A172 (cell line): ENCODE measurements around the gene GRB10. TPM values are rescaled to one million over a fixed set of nuclear protein-coding genes. Genes with fewer than 3 reads are reported as not detected.
A peak's percentile ranks its signal among the peaks of the same experiment; 100 is the strongest.

Experiments used
- DNase-seq: peaks from one replicate; pipeline ENCODE4 v3.0.0-alpha.2; 2015; ENCODE audit warnings: low spot score
- total RNA-seq: library from RNA; depleted of rRNA; stranded (reverse); fragments of >200 nt; shearing (Covaris generic); gene quantifications from 2 replicates; pipeline ENCODE4 v1.2.3, GENCODE V29; 2014; rRNA removed

GRB10 gene
- 21.4 and 23.1 TPM in 2 replicates for total RNA-seq

DNA sequence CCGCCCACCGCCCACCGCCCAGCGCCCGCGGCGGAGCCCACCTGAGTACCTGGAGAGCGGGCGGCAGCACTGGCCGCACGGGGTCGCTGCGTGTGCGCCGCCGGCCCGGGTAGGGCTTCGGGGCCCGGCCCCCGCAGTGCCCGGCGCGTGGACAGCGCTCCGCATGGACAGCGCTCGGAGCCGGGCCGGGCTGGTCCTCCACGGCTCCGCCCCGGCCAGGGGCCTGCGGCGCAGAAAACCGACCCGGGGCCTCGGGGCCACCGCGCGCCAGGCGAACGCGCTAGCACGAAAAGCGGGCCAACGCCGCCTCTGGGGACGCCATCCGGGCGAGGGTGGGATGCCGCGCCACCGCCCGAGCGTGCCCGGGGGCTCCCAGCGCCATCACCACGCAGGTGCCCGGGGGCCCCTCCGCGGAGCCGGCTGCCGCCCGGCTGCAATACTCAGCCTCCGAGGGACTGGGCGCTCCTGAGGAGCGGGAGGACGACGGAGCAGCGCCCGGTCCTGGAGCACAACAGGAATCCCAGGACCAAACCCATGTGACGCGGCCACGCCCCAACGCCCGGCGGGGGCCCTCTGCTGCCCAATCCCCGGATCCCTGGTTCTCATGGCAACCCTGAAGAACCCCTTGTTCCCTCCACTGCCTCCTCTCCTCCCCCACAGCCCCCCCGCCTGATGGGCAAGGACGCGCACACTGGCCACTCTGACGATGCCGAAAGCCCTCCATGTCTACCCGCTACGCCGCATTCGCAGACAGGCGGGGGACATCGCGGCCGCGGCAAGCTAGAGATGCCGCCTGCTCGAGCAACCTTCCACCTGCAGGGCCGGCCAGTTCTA lies at the start of gene GRB10:
Gene GRB10, minus strand, starts transcription at position 522 of the 834 bp plus-strand sequence. CDS start 50,574 bp downstream, outside the sequence.
- no peak for DNase-seq

DNA sequence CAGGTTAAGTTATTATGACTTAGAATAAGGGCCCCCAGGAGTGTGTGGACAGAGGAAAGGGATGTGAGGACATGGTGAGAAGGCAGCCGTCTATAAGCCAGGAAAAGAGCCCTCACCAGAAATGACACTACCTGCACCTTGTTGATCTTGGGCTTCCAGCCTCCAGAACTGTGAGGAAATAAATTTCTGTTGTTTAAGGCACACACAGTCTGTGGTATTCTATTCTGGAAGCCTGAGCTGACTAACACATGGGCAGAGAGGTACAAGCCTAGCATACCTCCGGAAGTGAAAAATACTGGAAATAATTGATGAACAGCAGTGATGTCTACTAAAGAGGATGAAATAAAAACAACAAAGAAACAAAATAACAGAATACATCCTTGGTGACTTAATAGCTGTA lies 46.1 kb upstream of the GRB10 start:
- no peak for DNase-seq

DNA sequence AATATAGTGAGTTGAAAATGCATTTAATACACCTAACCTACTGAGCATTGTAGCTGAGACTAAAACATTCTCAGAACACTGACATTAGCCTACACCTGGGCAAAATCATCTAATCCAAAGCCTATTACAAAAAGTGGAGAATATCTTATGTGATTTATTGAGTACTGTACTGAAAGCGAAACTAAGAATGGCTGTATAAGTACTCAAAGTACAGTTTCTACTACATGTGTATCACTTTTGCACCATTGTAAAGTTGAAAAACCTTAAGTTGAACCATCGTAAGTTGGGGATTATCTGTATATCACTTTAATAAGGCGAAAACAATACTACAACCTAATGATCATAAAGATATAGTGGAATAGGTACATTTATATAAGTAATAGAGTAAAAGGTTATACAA lies 45.4 kb upstream of the GRB10 start:
- DNase-seq = no peak

DNA sequence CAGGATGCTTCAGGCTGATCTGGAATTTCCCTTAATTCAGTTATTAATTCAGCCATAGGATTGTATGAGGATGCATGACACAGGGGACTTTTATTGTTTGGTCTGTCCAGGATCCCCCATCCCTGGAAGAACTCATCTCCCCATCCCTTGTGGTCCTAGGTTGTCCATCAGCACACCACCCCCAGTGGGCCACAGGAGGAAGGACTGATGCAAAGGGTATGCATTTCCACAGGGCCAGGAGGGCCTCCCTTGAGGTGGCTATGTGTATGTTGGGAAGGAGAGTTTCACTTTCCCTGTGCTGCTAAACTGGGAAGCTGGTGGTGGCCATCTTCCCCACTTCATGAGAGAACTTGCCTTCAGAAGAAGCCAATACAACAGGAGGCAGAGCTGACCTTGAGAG lies 44.6 kb upstream of the GRB10 start:
- no peak for DNase-seq

DNA sequence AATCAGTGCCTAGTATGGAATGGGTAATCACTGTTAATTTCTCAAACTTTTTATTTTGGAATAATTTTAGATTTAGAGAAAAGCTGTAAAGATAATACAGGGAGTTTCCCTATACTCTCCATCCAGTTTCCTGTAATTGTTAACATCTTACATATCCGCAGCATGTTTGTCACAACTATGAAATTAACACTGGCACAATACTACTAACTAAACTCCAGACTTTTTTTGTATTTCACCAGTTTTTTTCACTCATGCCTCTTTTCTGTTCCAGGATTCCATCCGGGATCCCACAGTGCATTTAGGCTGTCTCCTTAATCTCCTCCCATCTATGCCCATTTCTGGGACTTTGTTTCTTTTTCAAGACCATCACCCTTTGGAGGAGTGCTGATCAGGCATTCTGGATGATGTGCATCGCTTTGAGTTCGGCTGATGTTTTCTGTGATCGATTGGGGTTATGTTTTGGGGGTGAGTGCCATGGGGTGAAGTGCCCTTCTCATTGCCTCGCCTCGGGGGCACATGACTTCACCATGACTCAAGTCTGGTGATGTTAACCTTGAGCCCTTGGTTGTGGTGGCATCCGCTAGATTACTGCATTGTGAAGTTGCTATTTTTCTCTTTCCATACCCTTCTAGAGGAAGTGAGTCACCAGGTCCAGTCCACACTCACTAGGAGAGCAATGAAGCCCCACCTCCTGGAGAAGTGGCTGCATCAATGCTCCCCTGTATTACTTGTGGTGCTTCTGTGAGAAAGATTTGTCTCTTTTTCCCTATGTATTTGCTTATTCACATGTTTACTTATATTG lies 43.9 kb upstream of the GRB10 start:
- DNase-seq = peak; percentile 99

DNA sequence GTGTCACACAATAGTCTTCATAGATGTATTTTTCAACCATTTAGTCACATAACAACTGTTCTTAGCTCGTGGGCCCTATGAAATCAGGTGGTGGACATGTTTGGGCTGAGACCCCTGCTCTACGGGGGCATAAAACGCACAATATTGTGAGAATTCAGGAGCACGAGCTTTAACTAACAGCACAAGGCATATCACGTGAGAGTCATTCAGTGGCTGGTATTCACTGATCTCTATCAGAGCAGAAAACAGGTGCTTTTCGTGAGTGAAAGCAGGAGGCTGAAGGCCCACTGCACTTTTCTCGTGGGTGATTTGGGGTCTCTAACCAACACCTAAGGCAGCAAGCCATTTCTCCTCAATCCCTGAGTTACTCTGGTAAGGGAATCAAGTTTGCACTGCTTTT lies 42.8 kb upstream of the GRB10 start:
- DNase-seq = no peak

DNA sequence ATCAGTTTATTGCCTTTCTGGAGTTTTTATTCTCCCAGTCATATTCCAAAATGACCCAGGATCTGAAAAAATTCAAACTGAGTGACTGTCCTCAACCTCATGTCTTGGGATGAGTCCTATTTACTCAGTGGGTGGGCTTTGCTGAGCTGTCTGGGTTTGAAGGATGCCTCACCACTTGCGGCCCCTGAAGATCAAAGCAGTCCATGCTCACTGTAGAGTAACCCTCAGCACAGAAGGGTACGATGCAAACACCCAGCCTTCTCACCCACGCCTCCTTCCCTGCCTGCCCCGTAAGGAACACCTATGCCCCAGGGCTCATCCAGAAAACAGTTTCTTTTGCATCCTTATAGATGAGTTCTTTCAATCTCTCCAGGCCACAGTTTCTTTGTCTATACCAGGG lies 42.2 kb upstream of the GRB10 start:
- DNase-seq = no peak

DNA sequence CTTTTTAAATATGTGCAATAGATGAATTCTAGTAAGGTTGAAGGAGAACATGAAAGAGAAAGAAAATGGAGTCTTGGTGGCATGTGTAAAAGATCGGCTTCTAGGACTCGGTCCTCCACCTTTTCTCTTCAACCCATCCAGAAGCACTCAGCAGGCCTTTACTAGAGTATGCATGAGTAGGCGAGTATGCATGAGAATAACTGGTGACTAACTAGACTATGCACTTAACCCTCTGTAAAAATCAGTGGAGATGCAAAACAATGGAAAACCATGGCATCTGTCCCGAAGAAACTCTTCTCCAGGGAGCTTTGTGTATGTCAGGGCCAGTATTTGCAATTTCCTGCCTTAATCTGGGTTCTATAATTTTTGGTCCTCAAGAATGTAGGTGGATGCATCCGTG lies 40.0 kb upstream of the GRB10 start:
- no peak for DNase-seq

DNA sequence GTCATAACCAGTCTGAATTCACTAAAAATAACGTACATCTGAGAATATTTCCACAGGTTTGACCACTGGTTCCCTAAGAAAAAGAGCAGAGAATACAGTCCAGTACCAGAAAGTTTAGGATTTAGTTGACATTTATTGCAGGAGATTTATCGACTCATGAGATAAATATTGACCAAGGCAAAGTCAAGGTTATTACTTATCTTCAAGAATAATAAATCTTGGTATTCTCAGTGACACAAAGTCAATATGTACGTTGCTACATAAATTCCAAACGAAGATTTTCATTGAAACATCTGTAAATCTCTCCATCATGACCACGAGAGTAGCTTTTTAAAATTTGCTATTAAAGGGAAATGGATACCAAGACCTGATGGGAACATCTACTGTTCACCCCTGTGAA lies 39.4 kb upstream of the GRB10 start:
- DNase-seq = no peak

DNA sequence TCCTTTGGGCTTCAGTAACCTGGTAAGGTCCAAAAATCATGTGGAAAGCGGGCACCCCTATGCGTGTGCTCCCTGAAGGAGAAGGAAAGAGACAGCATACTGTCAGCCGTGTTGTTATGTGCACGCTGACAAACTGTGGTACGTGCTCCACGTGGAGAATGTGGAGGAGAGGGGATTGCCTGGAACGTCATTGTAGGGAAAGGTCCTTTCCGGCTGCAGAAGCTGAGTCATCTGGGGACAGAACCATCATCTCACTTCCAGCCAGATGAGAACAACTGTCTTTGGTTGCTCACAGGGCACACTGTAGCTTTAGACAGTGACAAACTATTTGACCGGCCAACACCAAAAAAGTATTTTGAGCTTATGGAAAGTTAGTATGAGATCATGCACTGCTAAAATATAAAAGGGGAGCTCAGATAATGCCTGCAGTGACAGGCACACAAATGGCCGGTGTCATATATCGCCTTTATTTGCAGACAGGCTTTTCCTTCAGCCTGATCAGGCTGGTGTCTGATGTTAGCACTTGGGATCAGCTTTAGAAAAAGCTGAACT lies 38.8 kb upstream of the GRB10 start:
- DNase-seq = peak; percentile 52

DNA sequence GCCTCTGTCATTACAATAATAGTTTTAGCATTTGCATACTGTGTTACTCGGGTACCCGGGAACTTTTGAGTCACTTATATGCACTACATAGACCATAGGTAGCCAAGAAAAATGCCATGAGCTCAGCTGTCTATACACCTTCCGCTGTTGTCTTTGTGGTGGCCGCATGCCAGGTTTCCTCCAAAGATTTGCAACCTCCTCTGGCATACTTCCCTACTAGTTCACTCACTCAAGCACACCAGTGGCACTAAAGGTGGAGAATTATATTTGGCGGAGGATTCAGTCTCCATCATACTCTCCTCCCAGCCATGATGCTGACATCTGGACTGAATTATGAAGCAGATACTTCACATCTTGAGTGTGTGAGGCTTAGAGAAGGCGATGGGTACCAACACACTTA lies 35.6 kb upstream of the GRB10 start:
- DNase-seq = no peak

DNA sequence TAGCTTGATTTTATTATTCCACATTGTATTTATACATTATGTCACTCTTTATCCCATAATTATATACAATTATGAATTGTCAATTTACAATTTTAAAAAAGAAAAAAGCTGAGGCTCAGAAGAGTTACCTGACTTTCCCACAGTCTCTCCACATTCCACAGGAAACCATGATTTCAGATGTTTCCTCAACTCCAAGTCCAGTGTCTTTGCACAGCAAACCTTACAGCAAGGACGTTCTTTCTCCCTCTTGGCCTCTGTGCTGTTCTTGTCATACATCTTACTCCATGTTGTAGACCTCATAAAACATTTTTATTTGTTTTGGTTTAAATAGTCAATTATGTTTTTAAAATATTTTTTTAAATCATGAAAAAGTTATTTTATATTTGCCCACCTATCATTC lies 34.9 kb upstream of the GRB10 start:
- no peak for DNase-seq

DNA sequence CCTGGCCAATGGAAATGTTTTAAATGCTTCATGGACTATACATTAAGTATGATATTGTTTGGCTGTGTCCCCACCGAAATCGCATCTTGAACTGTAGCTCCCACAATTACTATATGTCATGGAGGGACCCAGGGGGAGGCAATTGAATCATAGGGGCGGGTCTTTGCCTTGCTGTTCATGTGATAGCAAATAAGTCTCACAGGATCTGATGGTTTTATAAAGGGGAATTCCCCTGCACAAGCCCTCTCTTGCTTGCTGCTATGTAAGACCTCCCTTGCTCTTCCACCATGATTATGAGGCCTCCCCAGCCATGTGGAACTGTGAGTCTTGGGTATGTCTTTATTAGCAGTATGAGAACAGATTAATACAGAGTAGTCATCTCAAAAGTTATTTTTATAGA lies 32.4 kb upstream of the GRB10 start:
- no peak for DNase-seq

DNA sequence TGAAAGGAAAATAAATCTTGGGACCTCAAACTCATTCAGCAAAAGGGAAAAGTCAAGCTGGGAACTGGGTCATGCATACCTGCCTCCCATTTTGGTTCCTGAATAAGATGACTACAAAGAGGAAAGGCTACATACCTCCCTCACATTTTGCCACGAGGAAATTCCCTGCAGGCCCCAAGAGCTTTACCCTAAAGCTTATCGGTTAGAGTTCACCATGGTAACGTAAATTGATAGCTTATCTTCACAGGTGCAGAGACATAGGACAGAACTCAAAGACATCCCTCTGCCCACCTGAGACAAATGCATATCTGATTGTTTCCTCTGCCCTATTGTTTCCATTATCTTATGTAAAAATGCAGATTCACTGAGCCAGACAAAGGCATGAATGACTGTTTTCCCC lies 31.5 kb upstream of the GRB10 start:
- DNase-seq = no peak

DNA sequence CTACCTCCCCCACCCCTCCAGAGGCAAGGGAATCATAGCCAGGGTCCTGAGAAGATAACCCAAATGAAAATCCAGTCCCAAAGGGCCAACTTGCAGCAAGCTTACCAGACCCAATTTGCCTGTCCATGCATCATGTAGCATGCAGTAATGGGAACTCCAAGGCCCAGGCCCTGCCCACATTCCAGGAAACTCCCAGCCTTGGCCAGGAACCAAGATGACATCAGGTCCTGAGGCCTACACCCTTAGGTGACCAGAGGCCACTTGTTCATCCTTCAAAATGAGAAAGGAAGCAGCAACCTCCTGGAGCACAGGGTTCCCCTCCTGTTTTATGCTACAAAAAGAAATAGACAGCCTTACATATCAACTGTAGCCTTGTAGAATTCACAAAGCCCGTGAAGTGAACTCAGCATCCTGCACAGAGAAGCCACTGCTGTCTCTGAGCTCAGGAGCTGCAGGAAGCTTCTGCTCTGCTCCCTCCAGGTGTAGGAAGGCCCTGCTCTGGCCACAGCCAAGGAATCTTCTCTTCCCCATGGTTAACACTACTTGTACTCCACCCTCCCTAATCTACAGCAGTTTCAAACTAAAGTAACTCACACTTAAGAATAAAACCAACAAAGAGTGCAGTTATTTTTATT lies 30.3 kb upstream of the GRB10 start:
- peak; percentile 90 for DNase-seq

DNA sequence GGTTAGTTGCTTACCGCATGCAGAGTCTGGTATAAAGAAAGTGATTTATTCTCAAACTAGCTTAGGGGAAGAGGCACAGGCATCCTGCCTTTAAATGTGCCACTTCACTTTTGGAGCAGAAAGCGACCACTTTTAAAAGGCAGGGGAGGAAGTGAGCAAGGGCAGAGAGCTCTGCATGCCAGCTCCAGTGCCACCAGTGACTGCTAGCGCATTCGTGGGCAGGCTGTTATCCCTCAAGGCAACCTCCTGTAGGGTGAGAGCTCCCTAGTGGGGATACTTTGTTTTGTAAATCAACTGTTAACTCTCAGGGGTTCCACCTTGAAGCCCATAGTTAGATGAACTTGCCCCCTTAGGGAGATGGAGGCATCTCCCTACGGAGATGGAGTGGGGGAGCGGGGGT lies 29.4 kb upstream of the GRB10 start:
- DNase-seq = no peak

DNA sequence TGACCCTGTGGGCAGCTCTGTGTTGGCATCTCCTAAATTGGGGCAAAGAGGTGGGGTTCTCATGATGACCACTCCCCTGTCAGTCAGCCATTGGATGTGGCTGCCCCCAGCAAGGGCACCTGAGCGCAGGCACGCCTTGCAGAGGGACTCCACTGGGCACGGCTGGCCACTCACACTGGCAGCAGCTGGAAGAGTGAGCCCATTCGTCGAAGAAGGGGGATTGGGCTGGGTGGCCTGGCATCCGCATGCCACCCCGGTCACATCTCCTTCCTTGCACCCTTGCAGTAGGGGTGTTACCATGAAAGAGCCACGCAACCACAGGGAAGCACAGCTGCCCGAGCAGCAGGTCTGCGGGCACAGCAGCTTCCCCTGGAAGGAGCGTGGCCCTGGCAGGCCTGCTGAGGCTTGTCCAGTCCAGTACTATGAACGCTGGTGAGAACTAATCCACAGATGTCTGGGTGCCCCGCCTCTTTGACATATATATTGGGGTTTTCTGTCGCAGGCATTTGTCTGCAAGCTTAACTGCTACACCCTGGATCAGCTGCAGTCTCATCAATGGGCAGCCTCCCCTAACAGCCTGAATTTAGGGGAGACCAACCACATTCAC lies 25.7 kb upstream of the GRB10 start:
- DNase-seq = no peak

DNA sequence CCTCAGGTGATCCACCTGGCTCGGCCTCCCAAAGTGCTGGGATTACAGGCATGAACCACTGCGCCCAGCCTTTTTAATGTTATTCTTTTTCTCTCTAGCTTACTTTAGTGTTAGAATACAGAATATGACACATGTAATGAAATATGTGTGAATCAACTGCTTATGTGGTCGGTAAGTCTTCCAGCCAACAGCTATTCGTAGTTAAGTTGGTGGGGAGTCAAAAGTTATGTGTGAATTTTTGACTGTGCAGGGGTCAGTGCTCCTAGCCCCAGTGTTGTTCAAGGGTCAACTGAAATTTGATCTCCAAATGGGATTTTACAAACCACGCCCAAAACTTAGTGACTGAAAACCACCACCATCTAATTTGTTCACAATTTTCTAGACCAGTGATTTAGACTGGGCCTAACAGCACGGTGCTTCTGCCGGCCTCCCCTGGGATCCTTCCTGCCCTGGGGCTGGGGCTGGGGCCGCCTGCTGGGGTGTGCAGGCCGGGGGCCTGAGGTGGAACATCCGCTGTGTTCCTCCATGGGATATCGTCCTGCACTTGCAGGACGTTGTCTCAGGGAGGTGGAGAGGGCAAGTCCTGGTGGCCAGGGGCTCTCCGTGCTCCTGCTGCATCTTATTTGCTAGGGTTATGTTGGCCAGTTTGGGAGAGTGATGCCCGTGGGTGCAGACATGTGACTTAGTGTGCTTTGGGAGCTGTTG lies 24.5 kb upstream of the GRB10 start:
- DNase-seq = no peak

DNA sequence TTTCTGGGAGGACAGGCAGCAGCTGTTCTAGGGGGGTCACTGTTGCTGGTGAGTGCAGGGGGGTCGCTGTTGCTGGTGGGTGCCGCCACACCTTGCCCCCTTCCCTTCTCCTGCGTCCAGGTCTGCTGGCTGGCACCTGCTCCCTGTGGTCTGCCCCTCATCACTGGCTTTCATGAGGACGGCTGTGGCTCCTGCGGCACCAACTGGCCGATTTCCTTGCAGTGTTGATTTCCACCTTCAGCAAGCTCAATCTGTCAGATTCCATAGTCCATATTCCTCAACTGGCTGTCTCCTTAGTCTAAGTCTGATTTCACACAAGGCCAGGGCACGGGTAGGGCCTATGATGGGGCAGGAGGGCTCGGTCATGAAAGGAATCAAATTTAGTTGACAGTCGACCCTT lies 23.4 kb upstream of the GRB10 start:
- no peak for DNase-seq

DNA sequence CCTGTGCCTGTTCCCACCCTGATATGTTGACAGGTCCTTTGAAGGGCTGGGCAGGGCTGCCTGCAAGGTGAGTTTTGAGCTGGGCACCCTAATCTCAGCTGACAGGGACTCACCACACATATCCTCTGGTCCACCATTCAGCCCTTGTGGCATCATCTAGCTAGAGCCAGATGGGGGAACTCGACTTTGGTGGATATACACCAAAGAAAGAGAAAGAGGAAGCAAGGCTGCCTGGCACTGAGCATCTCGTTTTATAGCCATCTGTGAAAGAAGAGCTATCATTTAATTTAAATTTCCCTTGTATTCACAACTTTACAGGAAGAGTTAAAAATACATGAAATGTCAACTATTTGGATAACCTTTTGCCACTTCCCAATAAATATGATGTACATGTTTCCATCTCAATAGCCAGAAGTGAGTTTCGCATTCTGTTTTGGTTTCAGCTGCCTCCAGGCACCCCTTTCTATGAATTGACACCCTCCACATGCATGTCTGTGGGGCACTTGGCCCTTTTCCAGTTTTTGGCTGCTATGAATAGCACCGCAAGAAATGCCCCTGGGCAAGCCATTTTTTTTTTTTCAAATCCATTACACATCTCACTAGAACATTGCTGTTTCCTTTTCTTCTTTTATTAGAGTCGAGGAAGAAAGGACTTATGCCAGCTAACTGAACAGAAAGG lies 22.9 kb upstream of the GRB10 start:
- DNase-seq = no peak
